ENCODE measurements around the gene BANP.

Gene BANP

DNA sequence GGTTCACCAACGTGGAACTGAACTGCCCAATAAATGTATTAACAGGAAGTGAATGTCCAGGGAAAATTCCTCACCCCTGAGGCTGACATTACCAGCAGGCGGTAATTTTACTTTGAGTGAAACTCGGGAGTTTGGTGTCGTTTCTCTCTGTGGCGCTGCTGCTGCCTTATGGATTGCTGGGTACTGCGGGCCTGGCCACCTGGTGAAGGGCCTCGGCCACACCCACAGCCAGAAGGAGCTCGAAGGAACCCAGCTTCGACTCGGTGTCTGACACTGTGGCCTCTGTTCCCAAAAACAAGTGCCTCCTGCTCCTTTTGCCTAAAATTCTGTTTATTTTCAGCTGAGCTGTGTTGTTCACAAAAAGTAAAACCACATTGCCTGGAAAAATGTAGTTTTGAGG, 115.0 kb downstream of the BANP start:
- DNase-seq (ENCODE audit: low spot score), result no peak
- TF ChIP-seq, protein P1, sequence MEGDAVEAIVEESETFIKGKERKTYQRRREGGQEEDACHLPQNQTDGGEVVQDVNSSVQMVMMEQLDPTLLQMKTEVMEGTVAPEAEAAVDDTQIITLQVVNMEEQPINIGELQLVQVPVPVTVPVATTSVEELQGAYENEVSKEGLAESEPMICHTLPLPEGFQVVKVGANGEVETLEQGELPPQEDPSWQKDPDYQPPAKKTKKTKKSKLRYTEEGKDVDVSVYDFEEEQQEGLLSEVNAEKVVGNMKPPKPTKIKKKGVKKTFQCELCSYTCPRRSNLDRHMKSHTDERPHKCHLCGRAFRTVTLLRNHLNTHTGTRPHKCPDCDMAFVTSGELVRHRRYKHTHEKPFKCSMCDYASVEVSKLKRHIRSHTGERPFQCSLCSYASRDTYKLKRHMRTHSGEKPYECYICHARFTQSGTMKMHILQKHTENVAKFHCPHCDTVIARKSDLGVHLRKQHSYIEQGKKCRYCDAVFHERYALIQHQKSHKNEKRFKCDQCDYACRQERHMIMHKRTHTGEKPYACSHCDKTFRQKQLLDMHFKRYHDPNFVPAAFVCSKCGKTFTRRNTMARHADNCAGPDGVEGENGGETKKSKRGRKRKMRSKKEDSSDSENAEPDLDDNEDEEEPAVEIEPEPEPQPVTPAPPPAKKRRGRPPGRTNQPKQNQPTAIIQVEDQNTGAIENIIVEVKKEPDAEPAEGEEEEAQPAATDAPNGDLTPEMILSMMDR (IDR thresholded peaks at IDR 0.05), result no peak
- Histone ChIP-seq H3K4me3 (no peak overlapping the region), H3K27ac (no peak overlapping the region)

DNA sequence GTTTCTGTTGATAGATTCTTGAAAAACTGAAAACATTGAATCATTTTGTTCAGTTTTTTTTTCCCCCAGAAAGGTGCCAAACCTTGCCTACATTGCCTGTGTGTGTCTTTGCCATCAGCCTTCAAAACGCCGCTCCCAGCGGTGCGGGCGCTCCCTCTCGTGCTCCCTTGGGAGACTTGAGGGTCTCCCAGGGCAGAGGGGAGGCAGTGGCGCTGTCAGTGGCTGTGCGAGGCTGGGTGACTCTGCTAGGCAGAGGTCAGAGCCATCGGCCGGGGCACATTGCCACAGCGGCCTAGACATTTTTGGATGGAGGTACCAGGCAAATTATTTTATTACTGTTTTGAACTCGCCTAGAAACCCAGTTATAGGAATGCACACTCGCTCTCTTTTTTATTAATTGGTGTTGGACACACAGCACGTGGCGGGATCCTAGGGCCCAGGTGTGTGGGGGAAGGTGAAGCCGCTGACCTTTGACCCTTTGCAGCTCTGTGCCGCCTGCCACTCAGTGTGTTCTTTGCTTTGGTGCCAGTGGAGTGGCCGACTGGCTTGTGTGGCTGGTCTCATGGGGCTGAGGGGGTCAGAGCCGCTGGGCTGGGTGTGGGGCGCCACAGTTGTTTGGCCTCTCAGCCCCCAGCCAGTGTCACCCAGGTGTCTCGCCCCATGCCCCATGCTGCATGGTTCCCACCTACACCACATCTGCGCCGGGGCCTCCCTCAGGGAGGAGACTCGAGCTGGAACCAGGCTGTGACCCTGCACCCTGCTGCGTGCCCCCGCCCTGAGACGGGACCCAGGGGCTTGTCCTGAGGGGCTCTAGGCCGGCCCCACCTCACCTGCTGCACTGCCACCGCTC, 115.7 kb downstream of the BANP start:
- Histone ChIP-seq H3K27ac (no peak overlapping the region), H3K4me3 (no peak overlapping the region)
- TF ChIP-seq, protein P1 (IDR thresholded peaks at IDR 0.05), result no peak
- no peak for DNase-seq (ENCODE audit: low spot score)

DNA sequence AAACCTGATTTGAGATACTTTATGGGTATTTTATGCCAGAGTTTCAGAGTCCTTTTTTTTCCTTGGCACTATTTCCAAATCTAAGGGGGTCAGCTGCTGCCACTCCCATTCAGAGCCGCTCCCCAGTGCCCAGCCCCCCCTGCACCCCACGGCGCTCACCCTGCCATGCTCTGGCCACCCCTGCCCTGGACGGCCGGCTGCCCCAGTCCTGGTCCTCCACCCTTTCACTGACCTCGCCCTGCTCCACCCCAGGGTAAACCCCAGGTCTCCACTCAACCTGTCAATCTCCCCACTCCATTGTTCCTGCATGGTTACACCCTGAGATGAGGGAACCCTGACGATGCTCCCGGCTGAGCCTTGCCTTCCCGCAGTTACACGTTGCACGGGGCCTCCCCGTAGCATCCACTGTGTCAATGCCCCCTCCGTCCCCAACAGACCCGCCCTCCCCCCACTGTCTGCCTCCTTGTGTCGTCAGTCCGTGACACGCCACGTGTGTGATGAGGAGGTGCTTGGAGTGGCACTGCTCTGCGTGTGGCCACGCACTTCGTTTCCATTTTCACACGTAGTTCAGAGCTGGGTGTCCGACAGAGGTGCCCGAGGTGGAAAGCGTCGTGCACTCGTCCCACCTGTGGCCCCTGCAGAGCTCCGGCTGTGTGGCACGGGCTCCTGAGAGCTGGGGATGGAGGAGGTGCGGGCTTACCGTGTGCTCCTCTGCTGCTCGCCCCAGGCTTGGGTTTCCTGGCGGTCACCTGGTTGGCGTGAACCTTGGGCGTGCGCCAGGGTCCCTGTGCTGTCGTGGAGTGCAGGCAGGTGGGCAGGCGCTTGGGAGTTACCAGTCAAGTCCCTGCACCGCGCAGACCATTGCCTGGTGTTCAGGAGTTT, 116.5 kb downstream of the BANP start:
- H3K4me3 ChIP-seq, result no peak overlapping the region
- TF ChIP-seq, protein P1 (IDR thresholded peaks at IDR 0.05), result no peak
- DNase-seq (ENCODE audit: low spot score), result no peak

DNA sequence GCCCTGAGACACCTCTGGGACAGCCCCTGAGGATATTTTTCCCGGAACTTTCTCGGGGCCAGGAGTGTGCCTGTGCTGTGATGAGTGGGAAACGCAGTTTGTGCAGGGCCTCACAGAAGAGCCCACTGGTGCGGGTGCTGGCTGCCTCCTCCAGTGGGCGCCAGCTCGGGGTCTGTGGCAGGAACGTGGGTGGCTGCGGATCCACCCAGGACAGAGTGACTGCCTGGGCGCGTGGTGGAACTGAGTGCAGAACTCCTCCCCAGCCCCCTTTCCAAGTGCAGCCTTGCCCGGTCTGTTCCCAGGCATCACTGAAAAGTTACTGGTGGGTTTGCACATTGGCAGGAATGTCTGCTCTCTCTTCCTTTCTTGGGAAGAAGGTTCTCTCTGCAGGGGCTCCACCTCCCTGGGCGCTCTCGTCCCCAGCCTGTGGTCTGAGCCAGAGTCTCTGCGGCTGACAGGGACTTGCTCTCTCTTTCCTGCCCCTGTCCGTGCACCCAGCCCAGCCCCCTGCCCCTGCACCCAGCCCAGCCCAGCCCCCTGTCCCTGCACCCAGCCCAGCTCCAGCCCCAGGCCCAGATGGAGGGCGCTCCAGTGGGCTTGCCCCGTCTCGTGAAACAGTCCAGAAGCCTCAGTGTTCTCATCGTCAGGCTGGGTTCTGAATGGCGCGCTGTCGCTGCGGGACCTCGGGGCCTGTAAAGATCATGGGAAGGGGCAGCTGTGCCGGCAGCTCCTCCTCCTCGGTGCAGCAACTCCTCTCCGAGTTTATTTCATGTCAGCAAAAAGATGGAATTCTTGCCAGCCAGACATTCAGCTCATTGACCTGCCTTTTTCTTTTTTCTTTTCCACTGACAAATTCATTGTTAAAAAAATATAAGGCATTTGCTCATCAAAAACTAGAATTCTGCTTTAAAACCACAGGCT, 117.5 kb downstream of the BANP start:
- Histone ChIP-seq H3K4me3 (no peak overlapping the region), H3K27ac (no peak overlapping the region)
- TF ChIP-seq, protein P1 (IDR thresholded peaks at IDR 0.05), result no peak
- DNase-seq (ENCODE audit: low spot score), result no peak

More for the DNA sequence above, 116.5 kb downstream of the BANP start:
- no peak overlapping the region for H3K27ac ChIP-seq

DNA sequence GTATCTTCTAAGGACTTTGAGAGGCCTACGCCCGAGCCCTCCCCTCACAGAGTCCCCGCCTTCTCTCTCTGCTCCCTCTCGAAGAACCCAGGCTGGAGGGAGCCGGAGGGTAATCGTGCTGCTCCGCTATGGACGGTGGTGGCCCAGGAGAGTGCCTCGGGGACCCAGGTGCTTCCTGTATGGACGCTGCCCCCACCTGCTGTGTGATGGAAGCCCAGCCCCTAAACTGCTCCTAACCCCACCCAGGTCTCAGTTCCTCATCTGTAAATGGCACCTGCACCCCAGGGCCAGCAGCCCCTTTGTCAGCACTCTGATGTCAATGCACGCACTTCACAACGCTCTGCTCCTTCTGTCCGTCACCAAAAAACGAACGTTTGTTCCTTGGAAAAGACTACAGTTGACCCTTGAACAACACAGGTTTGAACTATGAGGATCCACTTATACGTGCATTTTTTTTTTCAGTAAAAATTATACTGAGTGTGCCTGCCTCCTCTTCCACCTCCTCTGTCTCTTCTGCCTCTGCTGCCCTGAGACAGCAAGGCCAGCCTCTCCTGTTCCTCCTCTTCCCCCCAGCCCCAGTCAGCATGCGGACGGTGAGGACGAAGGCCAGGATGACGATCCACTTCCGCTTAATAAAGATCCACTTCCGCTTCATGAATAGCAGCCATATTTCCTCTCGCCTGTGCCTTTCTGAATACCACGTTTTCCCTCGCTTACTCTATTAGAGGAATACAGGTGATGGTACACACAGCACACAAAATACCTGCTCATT, 118.3 kb downstream of the BANP start:
- TF ChIP-seq, protein P1 (IDR thresholded peaks at IDR 0.05), result no peak
- Histone ChIP-seq H3K4me3 (no peak overlapping the region), H3K27ac (no peak overlapping the region)
- DNase-seq (ENCODE audit: low spot score), result no peak

DNA sequence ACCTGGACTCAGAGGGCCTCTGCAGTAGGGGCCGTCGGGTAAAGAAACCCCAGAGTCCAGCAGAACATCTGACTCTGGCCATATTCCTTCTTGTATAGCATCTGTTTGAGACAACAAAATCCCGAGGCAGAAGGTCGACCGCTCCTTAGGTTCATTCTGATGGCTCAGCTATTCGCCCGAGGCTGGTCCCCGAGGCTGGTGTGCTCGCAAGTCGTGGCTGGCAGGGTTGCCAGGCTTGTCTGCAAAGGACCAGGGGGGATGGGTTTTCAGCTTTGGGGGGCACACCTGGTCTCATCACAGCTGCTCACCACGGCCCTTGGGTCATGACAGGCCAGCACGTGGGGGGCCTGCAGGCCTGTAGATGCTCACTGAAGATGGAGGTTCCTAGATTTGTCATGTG, 119.1 kb downstream of the BANP start:
- Histone ChIP-seq H3K4me3 (no peak overlapping the region), H3K27ac (no peak overlapping the region)
- TF ChIP-seq, protein P1 (IDR thresholded peaks at IDR 0.05), result no peak
- no peak for DNase-seq (ENCODE audit: low spot score)

Data from coronary artery (tissue), 2 donors.